ENCODE data around the gene TOPAZ1.
"Not testable (repeated sequence)": the region's sequence is repeated elsewhere in the genome, so short reads cannot be mapped to it uniquely, and the experiment has no call there.

TOPAZ1 gene

DNA sequence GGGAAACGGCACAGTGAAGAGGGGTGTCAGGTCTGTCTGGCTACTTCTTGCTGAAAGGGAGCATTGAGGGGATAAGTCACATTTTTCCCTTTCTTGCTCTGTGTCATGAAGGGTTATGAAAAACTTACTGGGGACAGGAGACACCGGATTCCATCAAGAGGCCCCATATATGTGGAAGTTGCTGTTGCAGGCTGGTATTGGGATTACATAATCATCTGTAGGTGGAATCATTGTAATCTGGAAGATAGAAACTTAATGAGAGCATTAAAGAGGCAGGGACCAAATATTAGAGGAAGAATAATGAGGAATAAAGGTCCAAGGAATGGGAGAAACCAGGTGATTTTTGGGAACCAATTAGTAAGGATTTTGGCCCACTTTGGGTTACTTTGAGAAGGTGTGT, 92.6 kb downstream of the TOPAZ1 start:
- no peak for DNase-seq (ENCODE audit: low read depth)

GRCh38 chr3:44337248-44337785, 95.6 kb downstream of the TOPAZ1 start:
- no peak for DNase-seq (ENCODE audit: low read depth)

DNA sequence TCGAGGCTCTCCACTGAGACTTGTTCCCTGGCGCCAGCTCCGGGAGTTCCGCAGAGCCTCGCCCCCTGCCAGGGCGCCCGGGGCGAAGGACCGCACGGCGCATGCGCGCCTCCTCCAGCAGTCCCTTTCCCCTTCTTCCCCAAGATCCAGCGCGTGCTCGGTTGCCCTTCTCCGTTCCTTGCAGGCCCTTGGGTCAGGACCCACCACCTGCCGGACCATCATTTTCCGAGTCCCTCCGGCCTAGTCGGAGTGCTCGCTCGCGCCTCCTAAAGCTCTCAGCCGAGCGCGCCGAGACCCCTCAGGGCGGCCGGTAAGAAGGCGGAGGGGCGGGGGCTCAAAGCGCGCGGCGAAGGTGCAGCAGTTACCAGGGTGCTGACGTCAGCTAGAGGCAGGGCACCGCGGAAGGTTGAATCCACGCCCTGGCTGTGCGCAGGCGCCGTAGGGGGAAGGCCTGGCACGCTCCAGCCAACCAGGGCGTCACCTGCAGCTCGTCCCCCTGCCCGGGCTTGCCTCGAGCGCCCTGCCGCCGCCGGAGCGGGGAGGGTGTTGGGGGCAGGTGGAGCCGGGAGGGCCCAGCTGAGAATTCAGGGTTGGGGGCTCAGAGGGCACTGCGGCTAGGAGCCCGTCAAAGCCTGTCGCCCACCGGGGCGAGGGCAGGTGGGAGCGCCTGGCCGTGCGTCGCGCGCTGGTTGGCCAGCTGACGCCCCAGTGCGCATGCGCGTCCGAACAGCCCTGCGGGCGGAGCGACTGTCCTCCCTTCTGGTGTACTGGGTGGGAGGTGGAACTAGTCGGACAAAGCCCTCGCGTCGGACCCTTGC, 96.5 kb downstream of the TOPAZ1 start, which contains the start of gene TCAIM:
Gene TCAIM, plus strand, starts transcription at position 757 of the 818 bp plus-strand sequence. CDS start 16,017 bp downstream, outside the sequence.
- DNase-seq (ENCODE audit: low read depth): peak; percentile 82

DNA sequence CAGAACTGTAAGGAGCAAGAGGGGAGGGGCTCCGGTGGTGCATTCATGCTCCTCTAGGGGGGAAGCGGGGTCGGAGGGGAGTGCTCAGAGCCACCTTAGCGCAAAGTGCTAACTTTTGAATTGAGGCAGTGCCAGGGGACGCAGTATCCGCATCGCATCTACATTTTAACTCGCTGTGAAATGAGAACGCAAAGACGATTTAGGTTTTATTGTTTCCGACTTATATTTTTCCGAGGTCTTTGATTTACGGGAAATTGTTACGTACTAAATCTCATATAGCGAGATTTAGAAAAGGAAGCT, 97.1 kb downstream of the TOPAZ1 start:
- no peak for DNase-seq (ENCODE audit: low read depth)

DNA sequence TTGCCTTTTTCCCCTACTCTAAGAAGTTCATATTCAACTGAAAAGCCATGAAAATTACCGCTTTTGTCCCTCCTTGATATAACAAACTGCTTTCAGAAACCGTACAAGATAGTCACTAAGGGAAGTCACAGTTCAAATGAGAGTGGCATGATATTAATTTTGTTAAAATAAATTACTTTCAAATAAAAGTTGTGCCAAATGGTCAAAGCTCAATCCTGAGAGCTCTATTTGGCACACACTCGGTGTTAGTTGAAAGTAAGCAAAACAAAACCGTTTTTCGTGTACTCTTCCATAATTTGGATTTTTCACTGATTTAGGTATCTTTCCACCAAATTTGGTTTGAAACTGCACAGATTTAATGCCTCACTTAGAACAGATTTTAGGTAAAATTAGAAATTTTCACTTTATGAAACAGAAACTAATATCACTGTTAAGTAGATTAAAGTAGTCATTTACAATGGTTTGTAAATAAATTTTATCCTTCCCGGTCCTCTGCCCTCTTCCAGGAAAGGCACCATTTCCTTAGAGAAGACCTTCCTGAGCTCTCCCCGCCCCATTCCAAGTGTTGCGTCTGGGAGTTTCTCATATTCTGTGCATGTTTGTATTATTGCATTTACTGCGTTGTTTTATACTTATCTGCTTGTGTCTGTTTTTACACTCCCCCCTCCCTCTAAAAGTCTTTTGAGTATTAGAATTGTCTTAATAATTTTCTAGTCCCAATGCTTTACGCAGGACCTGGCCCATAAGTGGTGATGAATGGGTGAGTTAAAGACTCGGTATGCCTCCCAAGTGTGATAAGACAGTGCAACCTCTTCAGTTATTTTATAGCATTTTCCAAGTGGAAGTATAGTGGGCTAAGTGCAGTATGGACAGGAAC, 97.7 kb downstream of the TOPAZ1 start:
- no peak for DNase-seq (ENCODE audit: low read depth)

DNA sequence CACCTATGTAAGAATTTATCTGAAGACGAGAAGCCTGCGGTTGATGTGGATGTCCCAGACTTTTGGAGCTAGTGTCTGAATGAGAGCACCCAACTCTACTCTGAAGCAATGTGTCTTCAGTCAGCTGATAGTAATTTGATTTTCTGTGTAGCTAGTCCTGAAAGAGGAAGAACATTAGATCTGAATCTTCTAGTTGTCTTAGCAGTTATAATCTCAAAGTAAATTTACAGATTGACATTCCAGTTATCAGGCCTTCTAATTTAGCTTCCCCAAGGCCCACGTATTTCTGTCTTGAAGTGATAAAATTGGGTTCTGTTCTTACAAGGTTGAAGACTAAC, 98.3 kb downstream of the TOPAZ1 start:
- no peak for DNase-seq (ENCODE audit: low read depth)

DNA sequence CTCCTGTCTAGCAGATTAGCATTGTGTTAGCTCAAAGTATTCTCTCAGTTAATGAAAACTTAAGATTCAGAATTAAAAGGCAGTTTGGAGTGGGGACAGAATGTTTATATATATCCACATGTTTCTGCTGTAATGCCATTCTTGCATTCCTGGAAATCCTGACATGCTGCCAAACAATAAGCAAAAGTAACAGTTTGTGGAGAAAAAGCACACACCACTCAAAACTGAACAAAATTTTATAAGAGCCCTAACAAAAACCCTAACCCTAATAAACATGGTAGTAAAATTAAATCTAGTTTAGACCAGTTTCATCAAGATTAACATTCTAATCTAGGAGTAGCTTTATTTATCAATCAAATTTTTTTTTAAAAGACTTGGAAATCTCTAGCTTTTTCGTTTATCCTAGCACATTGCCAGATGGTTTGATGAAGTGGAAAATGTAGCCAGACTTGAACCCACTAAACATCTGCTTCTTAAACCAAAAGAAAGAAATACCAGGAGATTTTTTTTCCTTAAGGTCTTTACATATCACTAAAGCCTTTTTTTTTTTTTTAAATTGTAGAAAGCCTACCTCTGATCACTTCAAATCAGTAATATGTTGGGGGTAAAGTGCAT, 100.6 kb downstream of the TOPAZ1 start:
- no peak for DNase-seq (ENCODE audit: low read depth)

DNA sequence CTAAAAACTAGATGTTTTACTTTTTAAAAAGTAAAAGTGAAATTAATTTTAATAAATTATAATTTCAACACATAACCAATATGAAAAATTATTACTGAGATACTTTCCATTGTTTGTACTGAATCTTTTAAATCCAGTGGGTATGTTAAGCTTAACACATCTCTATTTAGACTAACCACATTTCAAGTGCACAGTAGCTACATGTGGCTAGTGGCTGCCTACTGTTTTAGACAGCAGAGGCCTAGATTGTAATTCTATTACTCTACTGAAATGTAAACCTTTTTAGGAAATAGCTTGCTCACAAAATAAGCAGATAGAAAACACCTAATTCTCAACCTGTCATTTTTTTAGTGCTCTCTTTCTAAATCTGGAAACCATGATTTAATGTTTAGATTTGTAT, 101.7 kb downstream of the TOPAZ1 start:
- no peak for DNase-seq (ENCODE audit: low read depth)

GRCh38 chr3:44346590-44346989, 104.9 kb downstream of the TOPAZ1 start:
- not testable (repeated sequence) for DNase-seq (ENCODE audit: low read depth)

- DNase-seq (ENCODE audit: low read depth): no peak
These were observed 107.3 kb downstream of the TOPAZ1 start for GRCh38 chr3:44348993-44349392.

GRCh38 chr3:44353355-44353924, 111.8 kb downstream of the TOPAZ1 start:
- DNase-seq (ENCODE audit: low read depth): no peak

DNA sequence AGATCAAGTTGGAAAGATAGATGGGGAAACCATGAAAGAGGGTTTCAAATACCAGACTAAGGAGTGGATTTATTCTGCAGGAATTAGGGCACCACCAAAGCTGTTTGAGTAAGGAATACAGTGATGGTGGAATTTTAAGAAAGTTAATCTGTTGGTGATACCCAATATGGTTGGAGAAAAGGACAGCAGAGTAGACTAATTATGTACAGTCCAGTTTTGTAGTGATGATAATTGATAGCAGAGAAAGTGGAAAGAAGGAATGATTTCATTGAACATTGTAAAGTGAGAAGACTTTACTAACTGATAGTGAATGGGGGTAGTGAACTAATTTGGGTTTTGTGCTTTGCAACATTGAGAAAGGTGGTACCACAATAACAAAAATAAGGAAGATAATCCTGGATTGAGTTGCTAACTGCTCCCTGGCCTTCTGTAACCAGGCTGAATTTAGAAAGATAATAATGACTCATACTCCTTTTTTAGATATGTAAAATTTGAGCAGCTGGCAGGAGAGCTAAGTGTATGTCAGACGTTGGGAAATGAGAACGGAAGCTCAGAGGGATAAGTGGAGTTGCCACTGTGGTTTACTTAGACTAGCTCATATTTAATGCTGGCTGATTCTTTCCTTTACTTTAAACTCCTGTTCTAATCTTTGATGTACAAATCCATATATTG, 113.8 kb downstream of the TOPAZ1 start:
- DNase-seq (ENCODE audit: low read depth): peak; percentile 73

GRCh38 chr3:44359146-44359751, 117.6 kb downstream of the TOPAZ1 start:
- DNase-seq (ENCODE audit: low read depth): no peak

- DNase-seq (ENCODE audit: low read depth): no peak
These were observed 121.9 kb downstream of the TOPAZ1 start for GRCh38 chr3:44363591-44363990.

DNA sequence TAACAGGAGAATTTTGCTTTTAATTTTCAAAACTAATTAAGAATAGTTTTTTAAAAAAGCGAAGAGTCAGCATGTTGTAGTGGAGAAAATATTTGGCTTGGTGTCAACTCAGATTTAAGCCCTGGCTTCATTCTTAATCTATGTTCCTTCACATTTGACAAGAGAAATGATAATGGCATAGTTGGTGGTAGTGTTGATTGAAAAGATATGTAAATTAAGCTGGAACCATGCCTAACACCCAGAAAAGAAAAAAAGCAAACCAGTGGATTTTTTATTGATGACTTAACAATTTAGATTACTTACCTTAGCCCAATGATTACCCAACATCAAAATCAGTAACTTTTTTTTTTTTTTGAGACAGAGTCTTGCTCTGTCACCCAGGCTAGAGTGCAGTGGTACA, 124.3 kb downstream of the TOPAZ1 start:
- no peak for DNase-seq (ENCODE audit: low read depth)

GRCh38 chr3:44375450-44375849, 133.8 kb downstream of the TOPAZ1 start:
- no peak for DNase-seq (ENCODE audit: low read depth)
